Mesendoderm (in vitro differentiated cells): ENCODE results near the gene CR1.
"Not testable (repeated sequence)": the region's sequence is repeated elsewhere in the genome, so short reads cannot be mapped to it uniquely, and the experiment has no call there.

Experiments used
- DNase-seq: peaks from one replicate; pipeline ENCODE4 v3.0.0; 2013
- H2AK5ac ChIP-seq: 2 replicates; pipeline ENCODE4 v1.6.1; 2013; ENCODE audit warnings: low read length, inconsistent platforms
- H2BK120ac ChIP-seq: 2 replicates; pipeline ENCODE4 v1.6.1; 2013; ENCODE audit warnings: low read depth, mild to moderate bottlenecking, low read length, moderate library complexity, mixed read lengths
- H2BK15ac ChIP-seq: replicated peaks from 2 replicates; pipeline ENCODE4 v1.6.1; 2013; ENCODE audit warnings: low read depth, mild to moderate bottlenecking, moderate library complexity
- H2BK5ac ChIP-seq: 2 replicates; pipeline ENCODE4 v1.6.1; 2013; ENCODE audit warnings: low read length, inconsistent platforms
- H3K18ac ChIP-seq: 2 replicates; pipeline ENCODE4 v1.6.1; 2013; ENCODE audit warnings: mild to moderate bottlenecking, low read length, mixed read lengths
- H3K23ac ChIP-seq: one replicate; pipeline ENCODE4 v1.6.1; 2013; ENCODE audit warnings: low read length
- H3K27ac ChIP-seq: 2 replicates; pipeline ENCODE4 v1.5.1; 2013; ENCODE audit warnings: low read depth, mild to moderate bottlenecking, inconsistent platforms, low read length, moderate library complexity
- H3K27me3 ChIP-seq: 2 replicates; pipeline ENCODE4 v1.6.1; 2013; ENCODE audit warnings: low read length, control low read depth, mild to moderate bottlenecking, inconsistent platforms; ENCODE audit not compliant: insufficient read depth, poor library complexity
- H3K36me3 ChIP-seq: 2 replicates; pipeline ENCODE4 v1.6.1; 2013; ENCODE audit warnings: low read length, inconsistent platforms; ENCODE audit not compliant: control insufficient read depth, insufficient read depth
- H3K4ac ChIP-seq: one replicate; pipeline ENCODE4 v1.6.1; 2013; ENCODE audit warnings: low read depth, mild to moderate bottlenecking, low read length, moderate library complexity
- H3K4me1 ChIP-seq: 2 replicates; pipeline ENCODE4 v1.6.1; 2013; ENCODE audit warnings: low read depth, low read length, inconsistent platforms; ENCODE audit not compliant: control insufficient read depth
- H3K4me2 ChIP-seq: 2 replicates; pipeline ENCODE4 v1.6.1; 2013; ENCODE audit warnings: low read length
- H3K4me3 ChIP-seq: 2 replicates; pipeline ENCODE4 v1.5.1; 2013; ENCODE audit warnings: mild to moderate bottlenecking, low read length
- H3K56ac ChIP-seq: one replicate; pipeline ENCODE4 v1.6.1; 2013; ENCODE audit warnings: low read length
- H3K79me1 ChIP-seq: 2 replicates; pipeline ENCODE4 v1.6.1; 2013; ENCODE audit warnings: low read length, inconsistent platforms
- H3K79me2 ChIP-seq: 2 replicates; pipeline ENCODE4 v1.6.1; 2013; ENCODE audit warnings: mild to moderate bottlenecking, low read length; ENCODE audit not compliant: control insufficient read depth, insufficient read depth
- H3K9ac ChIP-seq: 2 replicates; pipeline ENCODE4 v1.6.1; 2013; ENCODE audit warnings: low read length, inconsistent platforms
- H4K5ac ChIP-seq: one replicate; pipeline ENCODE4 v1.6.1; 2013; ENCODE audit warnings: low read length
- H4K8ac ChIP-seq: one replicate; pipeline ENCODE4 v1.6.1; 2013; ENCODE audit warnings: low read depth, mild to moderate bottlenecking, control low read depth, low read length, moderate library complexity
- WGBS: extraction: QIAGEN DNeasy Blood & Tissue Kit; methylation state at CpG from one replicate; pipeline ENCODE4 v1.1.7; 2013; ENCODE audit warnings: low lambda C conversion rate, missing lambda C conversion rate; ENCODE audit not compliant: insufficient coverage; ENCODE audit errors: extremely low coverage; 5-methylcytosine and 5-hydroxymethylcytosine counted together

CR1 gene

DNA sequence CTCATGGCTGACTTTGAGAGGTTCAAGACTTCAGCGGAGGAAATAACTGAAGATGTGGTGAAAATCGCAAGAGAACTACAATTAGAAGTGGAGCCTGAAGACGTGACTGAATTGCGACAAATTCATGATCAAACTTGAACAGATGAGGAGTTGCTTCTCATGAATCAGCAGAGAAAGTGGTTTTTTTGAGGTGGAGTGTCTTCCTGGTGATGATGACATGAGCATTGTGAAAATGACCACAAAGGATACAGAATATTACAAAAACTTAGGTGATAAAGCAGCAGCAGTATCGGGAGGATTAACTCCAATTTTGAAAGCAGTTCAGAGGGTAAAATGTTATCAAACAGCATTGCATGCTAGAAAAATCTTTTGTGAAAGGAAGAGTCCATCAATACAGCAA, 58.9 kb downstream of the CR1 start:
- H3K27me3 ChIP-seq, H2AK5ac ChIP-seq, H3K4ac ChIP-seq, H2BK120ac ChIP-seq, H3K79me2 ChIP-seq, H3K79me1 ChIP-seq, H4K8ac ChIP-seq, DNase-seq, H4K5ac ChIP-seq, H3K18ac ChIP-seq, H2BK15ac ChIP-seq, H3K4me1 ChIP-seq, H3K4me2 ChIP-seq, H2BK5ac ChIP-seq, H3K27ac ChIP-seq, H3K4me3 ChIP-seq, H3K36me3 ChIP-seq, H3K9ac ChIP-seq, H3K56ac ChIP-seq, H3K23ac ChIP-seq: not testable (repeated sequence)
- WGBS: no CpG with 5 or more reads among the region's 5 CpGs

GRCh38 chr1:207565546-207566468, 69.8 kb downstream of the CR1 start:
- Histone ChIP-seq H3K79me1 (no peaks in the 10 kb centered on the region), H2BK120ac (no peak overlapping the region), H4K5ac (no peak overlapping the region), H3K27me3 (no peaks in the 10 kb centered on the region), H3K79me2 (no peaks in the 10 kb centered on the region), H3K56ac (no peak overlapping the region), H3K4ac (no peak overlapping the region), H3K27ac (no peak overlapping the region), H2BK15ac (no peak overlapping the region), H4K8ac (no peak overlapping the region), H3K36me3 (no peaks in the 10 kb centered on the region), H3K23ac (no peak overlapping the region), H3K9ac (no peak overlapping the region), H3K4me3 (no peak overlapping the region), H3K18ac (no peak overlapping the region), H3K4me1 (no peaks in the 10 kb centered on the region), H2BK5ac (no peak overlapping the region), H3K4me2 (no peak overlapping the region), H2AK5ac (no peak overlapping the region)
- DNase-seq: peak; percentile 35
- no CpG with 5 or more reads among the region's 4 CpGs for WGBS

DNA sequence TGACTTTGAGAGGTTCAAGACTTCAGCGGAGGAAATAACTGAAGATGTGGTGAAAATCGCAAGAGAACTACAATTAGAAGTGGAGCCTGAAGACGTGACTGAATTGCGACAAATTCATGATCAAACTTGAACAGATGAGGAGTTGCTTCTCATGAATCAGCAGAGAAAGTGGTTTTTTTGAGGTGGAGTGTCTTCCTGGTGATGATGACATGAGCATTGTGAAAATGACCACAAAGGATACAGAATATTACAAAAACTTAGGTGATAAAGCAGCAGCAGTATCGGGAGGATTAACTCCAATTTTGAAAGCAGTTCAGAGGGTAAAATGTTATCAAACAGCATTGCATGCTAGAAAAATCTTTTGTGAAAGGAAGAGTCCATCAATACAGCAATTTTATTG, 76.0 kb downstream of the CR1 start:
- H3K27me3 ChIP-seq, H3K27ac ChIP-seq, H2BK15ac ChIP-seq, H2BK120ac ChIP-seq, H3K9ac ChIP-seq, H4K8ac ChIP-seq, H3K36me3 ChIP-seq, H3K4me2 ChIP-seq, H3K79me1 ChIP-seq, H3K4me1 ChIP-seq, H2BK5ac ChIP-seq, H2AK5ac ChIP-seq, H3K18ac ChIP-seq, H3K56ac ChIP-seq, H3K23ac ChIP-seq, DNase-seq, H3K4ac ChIP-seq, H3K4me3 ChIP-seq, H3K79me2 ChIP-seq, H4K5ac ChIP-seq: not testable (repeated sequence)
- WGBS: no CpG with 5 or more reads among the region's 5 CpGs

DNA sequence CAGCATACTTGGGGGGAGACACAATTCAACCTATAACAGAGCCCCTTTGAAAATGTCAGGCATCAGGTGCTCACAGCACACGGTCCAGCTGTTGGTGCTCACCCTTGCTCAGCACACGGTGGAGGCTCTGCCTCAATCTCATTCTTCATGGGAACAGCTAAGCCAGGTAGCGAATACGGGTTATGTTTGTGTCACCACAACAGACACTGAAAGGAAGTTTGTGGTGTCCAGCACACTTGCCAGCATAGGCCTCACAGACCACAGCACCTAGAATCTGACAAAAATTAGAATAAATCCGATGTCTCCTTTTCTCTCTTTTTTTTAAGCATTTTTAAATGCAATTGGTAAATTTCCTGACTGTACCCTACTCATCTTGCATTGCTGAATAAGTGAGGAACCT, 77.1 kb downstream of the CR1 start:
- not testable (repeated sequence) for H3K4me2 ChIP-seq, H4K5ac ChIP-seq, H3K79me1 ChIP-seq, H4K8ac ChIP-seq, DNase-seq, H2BK5ac ChIP-seq, H3K23ac ChIP-seq, H3K4me1 ChIP-seq, H2BK120ac ChIP-seq, H3K27me3 ChIP-seq, H3K56ac ChIP-seq, H3K79me2 ChIP-seq, H3K36me3 ChIP-seq, H2AK5ac ChIP-seq, H3K4me3 ChIP-seq, H3K27ac ChIP-seq, H3K18ac ChIP-seq, H3K9ac ChIP-seq, H2BK15ac ChIP-seq, H3K4ac ChIP-seq
- no CpG with 5 or more reads among the region's 5 CpGs for WGBS

DNA sequence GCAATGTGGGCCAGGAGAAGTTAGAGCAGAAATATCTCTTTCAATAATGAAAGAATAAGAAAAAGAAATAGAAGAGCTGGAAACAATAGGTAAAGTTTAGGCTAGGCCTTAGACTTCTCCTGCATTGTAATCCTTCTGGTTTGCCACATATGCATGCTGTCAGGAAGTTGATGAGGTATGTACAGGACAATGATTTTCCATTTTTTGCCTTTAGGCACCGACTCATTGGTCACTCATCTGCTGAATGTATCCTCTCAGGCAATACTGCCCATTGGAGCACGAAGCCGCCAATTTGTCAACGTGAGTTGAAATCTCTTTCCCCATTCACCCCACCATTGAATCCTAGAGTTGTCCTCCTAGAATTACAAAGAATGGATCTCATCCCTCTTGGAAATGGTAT, 79.4 kb downstream of the CR1 start:
- H3K79me2 ChIP-seq, H2AK5ac ChIP-seq, H3K23ac ChIP-seq, H3K4ac ChIP-seq, H3K79me1 ChIP-seq, H2BK15ac ChIP-seq, H3K4me1 ChIP-seq, H3K18ac ChIP-seq, H2BK120ac ChIP-seq, DNase-seq, H4K5ac ChIP-seq, H3K56ac ChIP-seq, H4K8ac ChIP-seq, H3K27ac ChIP-seq, H3K27me3 ChIP-seq, H2BK5ac ChIP-seq, H3K4me3 ChIP-seq, H3K36me3 ChIP-seq, H3K4me2 ChIP-seq, H3K9ac ChIP-seq: not testable (repeated sequence)
- no CpG with 5 or more reads among the region's 4 CpGs for WGBS
